GM19463 (cell line): Measurements from ENCODE around the gene AFAP1.

Source experiments
- ATAC-seq: cut with Tn5 transposase; IDR thresholded peaks from one replicate; pipeline ENCODE4 v1.9.1; 2021; ENCODE audit warnings: mild to moderate bottlenecking, moderate library complexity; ENCODE audit not compliant: unreplicated experiment

AFAP1 gene

DNA sequence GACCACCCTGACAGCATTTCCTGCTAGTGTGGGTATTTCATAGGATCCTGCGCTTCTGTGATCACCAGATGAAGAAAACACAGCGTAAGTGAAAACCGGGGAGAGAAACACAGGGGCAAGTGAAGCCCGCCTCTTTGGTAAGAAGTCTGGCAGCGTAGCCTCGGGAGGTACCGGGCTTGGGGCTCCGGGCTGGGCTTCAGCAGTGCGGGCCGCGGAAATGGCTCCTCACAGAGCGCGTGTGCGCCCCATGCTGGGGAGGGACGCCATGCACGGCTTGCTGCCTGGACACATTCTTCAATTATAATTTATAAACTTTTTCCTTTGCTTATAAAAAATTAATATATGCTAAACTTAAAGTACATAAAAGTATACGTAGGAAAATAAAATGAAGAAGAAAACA lies 151.5 kb downstream of the AFAP1 start:
- no peak for ATAC-seq

DNA sequence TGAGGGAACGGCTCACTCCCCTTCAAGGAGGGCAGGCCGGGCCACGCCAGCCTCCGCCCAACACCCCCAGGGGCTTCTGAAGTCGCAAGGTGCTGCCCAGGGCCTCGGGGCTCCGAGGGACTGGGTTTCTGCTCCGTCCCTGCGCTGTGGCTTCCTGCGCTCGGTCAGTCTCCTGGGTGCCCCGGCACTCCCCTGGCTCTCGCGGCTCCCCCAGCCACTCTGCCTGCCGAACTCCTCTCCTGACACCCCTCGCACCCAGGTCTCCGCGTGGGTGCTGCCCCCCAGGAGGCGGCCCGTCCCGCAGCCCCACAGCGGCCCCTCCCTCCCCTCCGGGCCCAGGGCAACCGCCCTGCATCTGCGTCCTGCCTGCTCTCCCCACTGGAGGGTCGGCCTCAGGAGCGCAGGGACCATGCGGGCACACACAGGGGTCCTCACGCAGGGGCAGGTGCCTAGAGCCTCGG lies 151.9 kb downstream of the AFAP1 start:
- no peak for ATAC-seq

DNA sequence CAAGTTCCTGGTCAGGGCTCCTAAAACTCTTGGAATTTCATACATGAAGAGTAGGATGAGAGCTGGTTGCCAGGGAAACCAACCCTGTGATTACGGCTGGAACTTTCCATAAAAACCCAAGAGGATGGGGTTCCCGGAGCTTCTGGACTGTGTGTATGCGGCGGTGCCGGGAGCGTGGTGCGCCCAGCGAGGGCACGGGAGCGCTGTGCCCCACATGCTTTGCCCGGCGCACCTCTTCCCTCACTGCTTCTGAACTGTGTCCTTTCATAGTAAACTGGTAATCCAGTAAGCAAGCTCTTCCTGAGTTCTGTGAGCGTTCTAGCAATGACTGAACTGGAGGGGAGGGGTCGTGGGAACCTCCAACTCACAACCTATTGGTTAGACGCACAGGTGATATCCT lies 152.6 kb downstream of the AFAP1 start:
- no peak for ATAC-seq

DNA sequence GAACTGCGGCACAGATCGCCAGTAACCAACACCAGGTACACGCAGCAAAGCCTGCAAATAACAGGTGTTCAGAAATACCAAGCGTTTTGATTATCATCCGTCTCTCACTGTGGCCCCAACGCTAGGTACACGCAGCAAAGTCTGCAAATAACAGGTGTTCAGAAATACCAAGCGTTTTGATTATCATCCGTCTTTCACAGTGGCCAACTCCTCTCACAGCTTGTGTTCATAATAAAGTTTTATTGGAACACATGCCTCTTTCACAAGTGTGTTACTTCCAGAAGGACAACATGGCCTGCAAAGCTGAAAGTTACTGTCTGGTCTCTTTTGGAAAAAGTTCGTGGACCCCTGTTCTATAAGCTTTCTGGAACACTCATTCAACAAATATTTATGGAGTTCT lies 153.1 kb downstream of the AFAP1 start:
- no peak for ATAC-seq

DNA sequence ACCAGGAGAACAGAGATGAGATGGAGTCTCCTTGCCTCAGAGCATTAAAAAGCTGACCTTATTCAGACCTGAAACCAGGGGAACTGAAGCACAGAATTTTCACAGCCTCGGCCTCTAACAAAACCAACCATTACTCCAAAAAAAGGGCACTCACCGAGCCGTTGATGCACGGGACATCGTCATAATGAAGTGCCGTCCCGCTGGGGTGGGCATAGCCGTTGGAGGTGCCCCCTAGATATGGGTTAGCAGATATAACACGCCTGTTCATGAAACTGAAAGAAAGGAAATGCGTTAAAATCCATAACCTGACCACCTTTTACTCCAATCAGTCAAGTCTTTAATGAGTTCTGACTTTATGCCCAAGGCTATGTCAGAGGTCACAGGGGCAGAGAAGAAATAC lies 153.6 kb downstream of the AFAP1 start:
- no peak for ATAC-seq

DNA sequence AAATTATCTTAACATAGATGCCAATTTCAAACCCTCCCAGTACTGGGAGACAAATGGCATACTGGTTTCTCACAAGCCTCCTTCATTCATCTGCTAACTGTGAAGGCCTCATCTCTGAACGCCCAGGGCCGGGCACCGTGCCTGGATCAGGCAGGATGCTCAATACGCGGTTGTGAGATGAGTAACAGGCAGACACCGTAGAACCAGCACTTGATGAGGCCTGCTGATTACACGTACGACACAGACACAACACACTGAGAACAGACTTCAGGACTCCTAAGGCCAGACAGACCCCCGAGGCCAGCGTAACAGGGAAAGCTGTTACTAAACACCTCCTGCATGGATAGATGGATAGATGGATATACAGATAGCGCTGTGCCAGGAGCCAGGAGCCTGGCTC lies 154.6 kb downstream of the AFAP1 start:
- ATAC-seq: no peak

DNA sequence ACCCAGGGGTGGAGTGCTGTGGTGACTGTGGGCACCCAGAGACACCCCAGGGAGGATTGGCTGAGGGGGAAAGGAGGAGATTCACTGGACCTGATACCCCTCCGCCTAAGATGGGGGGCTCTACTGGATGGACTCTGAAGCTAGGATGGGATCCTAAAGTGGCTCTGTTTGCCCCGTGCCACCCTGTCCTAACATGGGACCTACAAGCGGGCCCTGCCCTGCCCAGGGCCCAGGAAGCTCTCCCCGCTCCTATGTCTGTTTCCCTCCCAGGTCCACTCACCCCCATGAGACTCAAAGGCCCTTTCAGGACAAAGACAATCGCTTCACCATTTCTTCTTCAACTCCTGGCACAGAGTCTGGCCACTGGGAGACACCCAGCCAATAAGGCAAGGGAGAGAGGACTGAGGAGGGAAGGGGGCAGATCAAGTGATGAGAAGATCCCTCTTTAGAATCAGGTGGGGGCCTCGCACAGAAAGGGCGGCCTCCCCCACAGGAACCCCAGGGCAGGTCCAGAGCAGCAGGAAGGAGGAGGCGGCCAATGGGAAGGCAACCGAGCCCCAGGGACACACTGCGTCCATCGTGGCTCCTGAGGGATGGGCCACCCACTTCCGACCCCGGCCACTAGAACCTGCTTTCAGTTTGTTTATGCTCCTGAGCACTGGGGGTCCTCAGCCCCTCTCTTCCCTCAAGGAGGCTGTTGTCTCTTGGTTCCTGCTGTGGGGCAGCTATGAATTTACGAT lies 155.4 kb downstream of the AFAP1 start:
- no peak for ATAC-seq

DNA sequence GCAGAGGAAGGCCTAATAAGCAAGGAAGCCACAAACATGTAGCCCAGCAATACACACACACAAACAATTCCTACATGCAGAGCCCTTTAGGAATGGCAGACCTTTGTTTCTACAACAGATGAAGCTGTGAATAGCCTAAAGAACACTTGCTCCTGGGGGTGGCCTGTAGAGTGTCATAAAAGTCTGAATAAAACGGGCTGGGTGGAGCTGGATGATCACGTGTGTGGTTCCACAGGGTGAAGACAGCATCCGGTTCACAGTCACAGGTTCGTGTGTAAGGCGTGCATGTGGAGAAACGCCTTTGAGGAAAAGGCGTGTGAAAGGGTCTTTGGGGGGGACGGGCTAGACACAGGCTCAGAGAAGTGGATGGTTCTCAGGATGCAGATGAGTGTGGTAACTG lies 156.1 kb downstream of the AFAP1 start:
- no peak for ATAC-seq

DNA sequence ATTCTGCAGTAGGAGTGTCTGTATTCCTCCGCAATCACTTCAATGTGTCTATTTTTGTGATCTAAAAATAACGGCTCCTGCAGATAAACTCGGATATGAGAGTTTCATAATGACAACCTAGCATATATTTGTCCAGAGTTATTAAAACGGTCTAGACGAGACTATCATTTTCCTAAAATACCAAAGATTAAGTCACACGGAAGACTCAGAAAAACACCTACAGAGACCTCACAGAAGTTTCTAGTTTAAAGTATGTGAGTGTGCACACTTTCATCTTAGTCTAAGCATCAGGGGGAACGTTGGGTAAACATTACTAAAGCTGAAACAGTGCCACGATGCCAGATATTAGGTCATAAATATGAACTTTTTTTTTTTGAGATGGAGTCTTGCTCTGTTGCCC lies 156.9 kb downstream of the AFAP1 start:
- no peak for ATAC-seq

DNA sequence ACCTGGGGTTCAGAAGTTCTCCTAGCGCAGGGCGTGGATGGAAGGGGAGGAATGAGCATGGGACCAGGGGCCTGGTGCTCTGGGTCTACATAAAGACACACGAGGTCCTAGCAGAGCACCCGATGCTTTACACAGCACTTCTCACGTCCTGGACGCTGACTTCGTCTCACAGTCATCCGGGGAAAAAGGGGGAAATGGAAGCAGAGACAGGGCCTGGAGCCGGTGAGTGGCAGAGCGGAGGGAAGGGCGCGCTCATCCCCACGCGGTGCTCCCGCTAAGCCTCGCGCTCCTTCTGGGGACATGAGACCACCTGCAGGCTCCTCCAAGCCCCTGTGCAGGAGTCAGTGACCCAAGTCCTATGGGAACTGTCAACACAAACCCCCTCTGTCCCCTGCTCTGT lies 157.7 kb downstream of the AFAP1 start:
- ATAC-seq: no peak

DNA sequence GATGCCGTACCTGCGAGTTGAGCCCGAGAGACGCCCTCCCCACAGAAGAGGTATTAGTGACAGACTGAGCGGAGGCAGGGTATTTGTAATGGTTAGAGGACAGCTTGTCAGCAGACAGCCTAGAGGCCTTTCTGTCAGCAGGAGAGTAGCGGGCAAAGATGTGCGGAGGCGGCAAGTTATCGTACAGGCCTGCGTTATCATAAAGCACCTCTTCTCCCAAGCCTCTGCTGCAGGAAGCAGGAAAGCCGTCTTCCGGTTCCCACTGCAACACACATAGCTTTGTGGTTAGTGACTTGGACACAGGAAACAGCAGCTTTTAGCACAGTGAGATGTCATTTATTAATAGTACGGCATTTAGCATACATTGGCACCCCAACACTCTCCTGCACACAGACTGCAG lies 158.3 kb downstream of the AFAP1 start:
- ATAC-seq: no peak

DNA sequence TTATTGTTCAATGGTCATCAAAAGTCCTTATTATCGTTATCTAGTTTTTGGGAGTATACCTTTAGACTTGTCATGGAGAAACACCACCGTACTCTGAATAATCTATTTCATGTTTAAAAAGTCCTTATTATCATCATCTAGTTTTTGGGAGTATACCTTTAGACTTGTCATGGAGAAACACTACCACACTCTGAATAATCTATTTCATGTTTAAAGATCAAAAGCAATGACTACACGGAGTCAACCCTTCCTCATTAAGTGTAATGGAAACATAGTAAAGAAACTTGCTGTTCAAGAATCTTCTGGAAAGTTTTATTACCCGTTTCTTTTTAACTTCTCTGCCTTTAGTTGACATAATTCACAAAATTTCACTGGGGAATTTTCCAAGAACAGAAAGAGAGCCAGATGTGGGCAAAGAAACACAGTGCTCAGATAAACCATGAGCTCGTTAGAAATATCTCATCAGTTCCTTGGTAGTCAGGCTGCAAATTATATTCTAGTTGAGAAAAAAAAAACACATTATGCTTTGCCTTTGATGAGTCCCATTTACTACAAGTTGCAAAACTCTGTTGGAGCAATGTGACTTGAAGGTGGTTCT lies 158.8 kb downstream of the AFAP1 start:
- no peak for ATAC-seq

DNA sequence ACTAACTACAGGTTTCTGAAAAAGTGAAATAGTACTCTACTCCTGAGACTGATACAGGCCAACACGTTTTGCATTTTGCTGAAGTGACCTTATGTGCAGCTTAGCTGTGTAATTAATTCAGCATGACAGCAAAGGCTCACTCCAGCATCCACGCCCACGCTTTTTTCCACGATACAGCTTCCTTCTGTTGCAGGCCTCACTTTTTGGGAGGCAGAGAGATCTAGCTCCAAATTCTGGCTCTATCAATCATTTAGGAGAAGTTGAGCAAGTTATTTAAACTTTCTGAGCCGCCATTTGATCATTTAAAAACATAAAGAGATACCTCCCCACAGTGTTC lies 160.3 kb downstream of the AFAP1 start:
- ATAC-seq: no peak

DNA sequence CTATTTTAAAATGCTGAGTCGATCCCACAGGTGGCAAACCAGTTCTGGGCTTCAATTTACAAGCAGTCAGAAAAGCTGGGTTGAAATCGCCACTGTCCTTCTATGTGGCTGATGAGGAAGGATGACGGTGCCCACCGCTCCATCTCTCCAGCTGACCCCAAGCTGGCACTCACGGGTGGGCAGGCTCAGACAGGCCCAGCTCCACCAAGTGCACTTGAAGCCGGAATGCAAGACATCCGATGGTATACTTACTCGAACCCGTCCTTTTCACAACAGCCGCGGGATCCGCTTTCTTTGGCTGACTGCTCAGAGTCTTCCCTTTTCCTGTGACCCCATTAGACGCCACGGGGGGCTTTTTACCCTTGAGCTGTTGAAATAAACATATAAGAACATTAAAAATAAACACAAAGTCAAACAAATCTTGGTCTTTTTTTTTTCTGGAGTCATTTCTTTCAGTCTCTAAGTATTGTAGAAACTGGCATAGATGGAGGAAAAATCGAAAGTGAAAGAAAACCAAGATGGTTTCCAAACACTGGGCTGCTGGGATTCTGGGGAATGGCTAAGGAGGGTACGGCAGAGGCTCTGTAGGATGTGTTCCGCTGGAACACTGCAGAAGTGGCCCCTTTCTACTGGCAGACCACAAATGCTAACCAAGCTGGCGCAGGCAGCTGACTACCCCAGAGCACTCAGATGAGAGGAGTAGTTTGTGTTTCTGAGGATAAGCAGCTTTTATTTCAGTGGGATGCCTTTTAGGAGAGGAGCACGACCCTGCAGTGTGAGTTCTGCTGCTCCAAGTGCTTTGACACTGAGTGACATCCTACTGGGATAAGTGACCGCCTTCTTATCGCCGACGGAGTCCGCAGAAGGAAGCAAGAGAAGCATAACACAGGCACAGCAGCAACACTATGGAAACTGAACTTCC lies 160.9 kb downstream of the AFAP1 start:
- no peak for ATAC-seq

DNA sequence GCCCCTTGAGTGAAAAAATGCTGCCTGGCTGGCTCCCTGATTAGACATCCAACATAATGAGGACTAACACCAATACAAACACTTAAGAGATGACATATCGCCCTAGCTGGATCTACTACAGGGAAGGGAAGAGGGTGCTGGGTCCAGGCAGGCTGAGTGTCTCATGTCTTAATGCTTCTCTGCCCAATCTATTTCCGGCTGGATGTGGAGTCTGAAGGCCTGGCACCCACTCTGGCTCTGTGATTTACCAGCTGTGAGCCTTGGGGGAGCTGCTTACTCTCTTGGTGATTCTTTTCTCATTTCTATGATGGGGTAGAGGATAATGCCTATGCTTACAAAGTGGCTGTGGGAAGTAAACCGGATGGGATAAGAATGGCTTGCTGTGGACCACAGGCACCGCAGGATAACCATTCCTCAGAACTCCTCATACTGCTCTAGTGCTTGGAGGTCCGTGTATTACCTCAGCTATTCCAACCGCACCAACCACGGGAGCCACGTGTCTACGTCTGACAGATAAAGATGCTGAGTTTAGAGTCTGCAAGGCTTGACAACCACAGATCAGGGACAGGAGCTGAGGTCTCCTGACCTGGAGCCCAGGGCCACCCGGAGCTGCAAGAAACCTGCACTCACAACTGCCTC lies 161.7 kb downstream of the AFAP1 start:
- no peak for ATAC-seq

DNA sequence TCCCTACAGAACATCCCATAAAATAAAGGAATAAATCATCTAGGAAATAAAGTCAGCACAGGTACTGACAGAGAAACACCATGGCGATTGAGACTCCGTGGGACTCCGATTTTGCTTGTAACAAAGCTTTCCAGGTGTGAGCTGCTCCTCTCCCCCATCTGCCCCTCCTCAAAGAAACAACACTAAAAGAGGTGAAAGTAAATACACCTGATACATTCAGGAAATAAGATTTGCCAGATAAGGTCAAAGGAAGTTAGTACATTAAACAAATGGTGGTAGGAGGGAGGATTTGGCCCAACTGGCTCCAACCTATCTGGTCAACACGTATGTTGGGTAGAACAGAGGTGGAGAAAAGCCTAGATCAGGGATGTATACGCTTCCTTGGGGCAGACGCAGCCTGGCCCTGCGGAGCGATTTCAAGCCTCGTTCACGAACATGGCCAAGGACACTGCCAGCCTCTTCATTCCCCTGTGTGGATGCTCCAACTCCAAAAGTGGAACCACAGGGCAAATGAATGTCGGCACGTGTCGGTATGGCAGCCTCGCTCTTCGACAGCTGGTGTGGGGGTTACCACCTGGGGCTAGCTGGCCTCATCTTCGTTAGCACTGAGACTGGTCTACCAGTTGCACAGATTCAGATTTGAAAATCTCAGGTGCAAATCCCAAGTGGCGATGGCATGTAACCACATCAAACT lies 162.5 kb downstream of the AFAP1 start:
- ATAC-seq: no peak

DNA sequence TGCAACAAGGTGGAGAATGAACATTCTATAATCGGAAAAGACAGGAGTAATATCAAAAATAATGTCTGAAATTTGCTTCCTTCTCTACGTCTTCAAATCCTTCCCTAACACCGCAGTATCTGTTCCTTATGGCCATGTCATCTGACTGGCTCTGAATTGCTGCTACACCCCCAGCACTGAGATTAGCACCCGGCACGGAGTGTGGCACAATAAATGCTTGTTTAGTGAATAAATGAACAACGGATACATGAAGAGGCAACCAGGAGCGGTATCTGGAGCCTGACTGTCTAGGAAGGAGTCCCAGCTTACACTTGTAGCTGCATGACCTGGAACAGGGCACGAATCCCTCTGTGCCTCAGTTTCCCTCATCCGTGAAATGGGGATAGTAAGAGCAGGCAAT lies 164.3 kb downstream of the AFAP1 start:
- ATAC-seq: no peak

DNA sequence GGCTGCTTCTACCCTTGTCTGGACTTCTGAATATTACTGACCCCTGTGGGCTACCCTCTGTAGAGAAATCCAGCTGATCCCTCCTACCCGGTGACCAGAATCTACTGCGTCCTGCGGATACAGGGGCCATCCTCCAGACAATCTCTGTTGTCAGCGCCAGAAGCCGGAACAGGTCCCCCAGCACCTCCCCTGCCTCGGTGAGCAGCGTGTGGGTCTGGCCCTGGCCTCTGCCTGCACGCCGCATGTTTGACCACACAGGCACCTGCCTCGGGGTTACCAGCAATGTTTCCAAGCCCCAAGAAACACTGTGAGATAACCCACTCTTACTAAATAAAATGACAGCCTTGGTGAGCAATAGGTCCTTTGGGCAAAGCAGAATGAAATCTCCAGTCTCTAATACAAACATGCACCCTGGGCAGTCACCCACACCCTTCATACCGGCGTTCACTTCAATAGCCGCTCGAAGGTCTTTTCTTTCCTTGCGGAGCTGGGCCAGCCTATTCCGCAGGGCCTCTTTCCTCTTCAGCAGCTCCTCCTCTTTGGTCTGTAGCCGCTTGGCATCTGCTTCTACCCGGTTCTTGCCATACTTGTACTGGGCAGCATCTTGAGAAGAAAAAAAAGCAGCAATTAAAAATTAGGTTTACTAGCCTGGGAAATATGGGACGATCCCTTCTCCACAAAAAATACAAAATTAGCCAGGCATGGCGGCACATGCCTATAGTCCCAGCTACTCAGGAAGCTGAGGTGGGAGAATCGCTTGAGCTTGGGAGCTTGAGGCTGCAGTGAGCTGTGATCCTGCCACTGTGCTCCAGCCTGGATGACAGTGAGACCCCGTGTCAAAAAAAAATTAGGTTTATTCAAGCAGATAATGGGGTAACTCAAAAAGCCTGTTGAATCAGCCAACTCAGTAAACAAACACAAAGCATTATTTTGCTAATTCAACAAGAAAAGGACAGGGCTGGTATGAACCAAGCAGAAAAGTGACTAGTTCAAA lies 165.1 kb downstream of the AFAP1 start:
- ATAC-seq: no peak

DNA sequence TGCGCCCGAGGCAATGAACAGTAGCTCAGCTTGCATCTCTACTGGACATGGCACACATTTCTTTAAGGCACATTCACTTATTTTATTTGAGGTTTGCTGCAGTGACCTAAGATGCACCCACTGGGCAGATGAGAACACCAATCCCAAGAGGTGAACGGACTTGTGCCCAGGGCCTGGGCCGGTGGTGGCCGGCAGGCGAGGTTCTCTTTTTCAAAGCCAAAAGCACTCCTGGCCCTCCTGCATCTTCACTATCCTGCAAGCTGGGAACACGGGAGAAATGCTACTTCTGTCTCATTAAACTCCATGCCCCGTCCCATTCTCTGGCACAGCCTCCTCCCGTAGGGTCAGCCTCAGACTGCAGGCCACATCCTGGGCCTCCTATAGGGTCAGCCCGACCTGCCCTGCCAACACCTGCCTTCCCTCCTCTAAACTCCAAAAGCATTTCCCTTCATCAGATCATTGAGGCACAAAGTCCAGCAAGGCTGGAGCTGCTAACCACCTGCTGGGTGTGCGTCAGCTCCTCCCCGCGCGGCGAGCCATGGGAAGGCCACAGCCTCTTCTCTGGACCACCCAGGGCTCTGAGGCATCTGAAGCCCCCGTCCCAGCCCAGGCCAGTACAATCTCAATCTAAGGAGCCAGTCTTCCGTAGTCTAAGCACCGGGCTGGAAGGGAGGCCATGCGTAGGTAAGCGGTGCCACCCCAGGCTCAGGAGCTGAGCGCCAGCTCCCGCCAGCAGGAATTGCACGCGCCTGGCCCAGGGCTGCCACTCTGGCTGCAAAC lies 166.1 kb downstream of the AFAP1 start:
- no peak for ATAC-seq
